Lung microvascular endothelial cell (primary cell): ENCODE data around the gene EYA3. TPM values are rescaled to one million over a fixed set of nuclear protein-coding genes. Genes with fewer than 3 reads are reported as not detected.
A peak's percentile ranks its signal among the peaks of the same experiment; 100 is the strongest.

Experiments used
- DNase-seq, 2 donors: peaks; one replicate each; pipeline versions ENCODE4 v3.0.0 to v3.0.0-alpha.2; 2010; ENCODE audit warnings: low read depth in 2 of 2
- total RNA-seq: library from RNA; depleted of rRNA; stranded (reverse); fragments of >200 nt; gene quantifications from 2 replicates; pipeline ENCODE4 v1.2.1, GENCODE V29; 2014

Gene EYA3
- total RNA-seq, 1 donor from 2014 or later, result 8.5 TPM

- DNase-seq, result no peak
These were observed 14.5 kb downstream of the EYA3 start for GRCh38 chr1:28073867-28074266.

GRCh38 chr1:28071813-28072212 is 16.6 kb downstream of the EYA3 start:
- DNase-seq, result no peak

GRCh38 chr1:28070725-28071593 is 17.5 kb downstream of the EYA3 start:
- DNase-seq, result no peak

GRCh38 chr1:28067523-28068090 is 20.8 kb downstream of the EYA3 start:
- DNase-seq, result no peak

- DNase-seq, result peak in 1 of 2 donors; percentile 20
These were observed 21.8 kb downstream of the EYA3 start for GRCh38 chr1:28066393-28067154.

- DNase-seq, result peak; percentile 33 to 62
These were observed 24.3 kb downstream of the EYA3 start for GRCh38 chr1:28064064-28064463.

GRCh38 chr1:28062806-28063205 is 25.6 kb downstream of the EYA3 start:
- peak; percentile 75 to 85 for DNase-seq

- DNase-seq, result no peak
These were observed 29.2 kb downstream of the EYA3 start for GRCh38 chr1:28058971-28059878.

- DNase-seq, result no peak
These were observed 30.2 kb downstream of the EYA3 start for GRCh38 chr1:28058168-28058567.

GRCh38 chr1:28056129-28056925 is 32.1 kb downstream of the EYA3 start:
- peak in 1 of 2 donors; percentile 34 for DNase-seq

GRCh38 chr1:28050776-28051175 is 37.6 kb downstream of the EYA3 start:
- DNase-seq, result no peak

- no peak for DNase-seq
These were observed 41.7 kb downstream of the EYA3 start for GRCh38 chr1:28046716-28047115.

GRCh38 chr1:28045777-28046176 is 42.6 kb downstream of the EYA3 start:
- peak in 1 of 2 donors; percentile 65 for DNase-seq

- no peak for DNase-seq
These were observed 44.0 kb downstream of the EYA3 start for GRCh38 chr1:28044399-28044798.

GRCh38 chr1:28039341-28039740 is 49.1 kb downstream of the EYA3 start:
- peak in 1 of 2 donors; percentile 73 for DNase-seq

GRCh38 chr1:28037946-28038345 is 50.5 kb downstream of the EYA3 start:
- DNase-seq, result no peak

- no peak for DNase-seq
These were observed 51.2 kb downstream of the EYA3 start for GRCh38 chr1:28037206-28037605.

GRCh38 chr1:28036431-28036830 is 52.0 kb downstream of the EYA3 start:
- DNase-seq, result no peak

GRCh38 chr1:28035420-28035819 is 53.0 kb downstream of the EYA3 start:
- DNase-seq, result no peak

GRCh38 chr1:28032281-28032680 is 56.1 kb downstream of the EYA3 start:
- no peak for DNase-seq
